22Rv1 (cell line): ENCODE results near the gene TIMM22.

ENCODE experiments used
- H3K27ac ChIP-seq: fragments of 450-650 bp; 2 replicates; pipeline ENCODE4 v1.5.1; 2017
- CTCF ChIP-seq: fragments of 450-650 bp; IDR thresholded peaks from 2 replicates; pipeline ENCODE4 v1.5.1; 2017; ENCODE audit warnings: mild to moderate bottlenecking
- ZFX ChIP-seq: fragments of 450-650 bp; IDR thresholded peaks from 2 replicates; pipeline ENCODE4 v1.6.1; 2017; ENCODE audit warnings: antibody characterized with exemption, borderline replicate concordance

The TIMM22 gene

GRCh38 chr17:1000597-1001461 lies 3.9 kb downstream of the TIMM22 start:
- H3K27ac ChIP-seq, result no peak overlapping the region
- TF ChIP-seq CTCF (no peak), ZFX (no peak)

- H3K27ac ChIP-seq, result 0 out of 2 replicates have a peak overlapping the region, but pooled peaks have one; percentile 8
- TF ChIP-seq ZFX, result no peak
- no peak for TF ChIP-seq CTCF
These were observed 4.9 kb downstream of the TIMM22 start for GRCh38 chr17:1001640-1002411.

- TF ChIP-seq ZFX (no peak), CTCF (no peak)
- 0 out of 2 replicates have a peak overlapping the region, but pooled peaks have one; percentile 8 for H3K27ac ChIP-seq
These were observed 5.5 kb downstream of the TIMM22 start for GRCh38 chr17:1002412-1002753.

- TF ChIP-seq ZFX, result no peak
- TF ChIP-seq CTCF, result no peak
- H3K27ac ChIP-seq, result peak overlapping the region; percentile 8; the same call in 1 of the 2 replicates
These were observed 6.0 kb downstream of the TIMM22 start for GRCh38 chr17:1002771-1003555.

- TF ChIP-seq CTCF (no peak), ZFX (no peak)
- H3K27ac ChIP-seq, result no peak overlapping the region; the same call in 1 of the 2 replicates
These were observed 6.7 kb downstream of the TIMM22 start for GRCh38 chr17:1003633-1003971.

GRCh38 chr17:1003972-1004768 lies 7.2 kb downstream of the TIMM22 start:
- TF ChIP-seq CTCF, result no peak
- no peak for TF ChIP-seq ZFX
- no peak overlapping the region; the same call in 1 of the 2 replicates for H3K27ac ChIP-seq
